MM.1S (cell line): ENCODE results near the gene ANKRD36.
"Not testable (repeated sequence)": the region's sequence is repeated elsewhere in the genome, so short reads cannot be mapped to it uniquely, and the experiment has no call there.

Experiments used
- CTCF ChIP-seq: fragments of 300-600 bp; sonication (generic); IDR thresholded peaks from 2 replicates; pipeline ENCODE4 v1.5.1; 2016; ENCODE audit warnings: antibody characterized with exemption, low read length, mixed read lengths
- EZH2 ChIP-seq: fragments of 300-600 bp; sonication (generic); optimal IDR thresholded peaks from 2 replicates; pipeline ENCODE3; 2017; ENCODE audit warnings: low read depth, mild to moderate bottlenecking, antibody characterized with exemption, low read length, mixed read lengths
- EZH2phosphoT487 ChIP-seq: fragments of 300-600 bp; sonication (generic); IDR thresholded peaks from 2 replicates; pipeline ENCODE4 v1.6.1; 2018; ENCODE audit warnings: antibody characterized with exemption, low read length

GRCh38 chr2:97166548-97166947, 53.6 kb downstream of the ANKRD36 start:
- TF ChIP-seq CTCF, EZH2, EZH2phosphoT487: not testable (repeated sequence)
